ENCODE data around the gene MORN4.
"Not testable (repeated sequence)": the region's sequence is repeated elsewhere in the genome, so short reads cannot be mapped to it uniquely, and the experiment has no call there.

The MORN4 gene

GRCh38 chr10:97640868-97641811 is 7.8 kb upstream of the MORN4 start:
- DNase-seq (ENCODE audit: low read depth, low spot score): peak; percentile 65

GRCh38 chr10:97640174-97640867 is 7.0 kb upstream of the MORN4 start, which contains the start of gene PI4K2A:
PI4K2A (plus strand) TSS chr10:97640671; CDS start chr10:97640743, 72 bp downstream.
- DNase-seq (ENCODE audit: low read depth, low spot score): peak; percentile 100

DNA sequence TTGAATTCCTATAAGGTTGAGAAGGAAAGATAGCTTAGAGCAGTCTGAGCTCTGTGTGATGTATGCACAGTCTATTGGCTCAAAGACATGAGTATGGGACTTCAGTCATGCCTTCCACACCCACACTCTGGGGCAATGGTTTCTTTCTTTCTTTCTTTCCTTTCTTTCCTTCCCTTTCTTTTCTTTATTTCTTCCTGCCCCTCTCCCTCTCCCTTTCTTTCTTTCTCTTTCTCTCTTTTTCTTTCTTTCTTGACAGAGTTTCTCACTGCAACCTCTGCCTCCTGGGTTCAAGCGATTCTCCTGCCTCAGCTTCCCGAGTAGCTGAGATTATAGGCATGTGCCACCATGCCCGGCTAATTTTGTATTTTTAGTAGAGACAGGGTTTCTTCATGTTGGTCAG is 5.8 kb upstream of the MORN4 start:
- not testable (repeated sequence) for DNase-seq (ENCODE audit: low read depth, low spot score)

DNA sequence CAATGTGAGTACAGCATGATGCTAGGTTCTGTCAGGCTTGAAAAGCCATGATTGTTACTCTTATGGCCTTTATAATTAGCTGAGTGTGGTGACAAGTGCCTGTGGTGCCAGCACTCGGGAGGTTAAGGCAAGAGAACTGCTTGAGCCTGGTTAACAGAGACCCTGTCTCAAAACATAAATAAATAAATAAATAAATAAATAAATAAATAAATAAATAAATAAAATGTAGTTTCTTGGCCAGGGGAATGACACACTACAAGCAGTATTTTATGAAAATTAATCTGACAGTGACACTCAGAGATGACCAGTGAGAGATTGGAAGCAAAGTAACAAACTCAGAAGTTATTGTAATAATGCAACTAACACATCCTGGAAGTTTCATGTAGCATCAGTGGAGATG is 2.3 kb upstream of the MORN4 start:
- DNase-seq (ENCODE audit: low read depth, low spot score): no peak

- peak; percentile 30 for DNase-seq (ENCODE audit: low read depth, low spot score)
These were observed 621 bp upstream of the MORN4 start for GRCh38 chr10:97633921-97634320.

GRCh38 chr10:97631098-97631497 is 2.2 kb downstream of the MORN4 start:
- no peak for DNase-seq (ENCODE audit: low read depth, low spot score)

GRCh38 chr10:97629289-97629688 is 4.0 kb downstream of the MORN4 start:
- no peak for DNase-seq (ENCODE audit: low read depth, low spot score)

GRCh38 chr10:97628228-97628627 is 5.1 kb downstream of the MORN4 start:
- DNase-seq (ENCODE audit: low read depth, low spot score): no peak

DNA sequence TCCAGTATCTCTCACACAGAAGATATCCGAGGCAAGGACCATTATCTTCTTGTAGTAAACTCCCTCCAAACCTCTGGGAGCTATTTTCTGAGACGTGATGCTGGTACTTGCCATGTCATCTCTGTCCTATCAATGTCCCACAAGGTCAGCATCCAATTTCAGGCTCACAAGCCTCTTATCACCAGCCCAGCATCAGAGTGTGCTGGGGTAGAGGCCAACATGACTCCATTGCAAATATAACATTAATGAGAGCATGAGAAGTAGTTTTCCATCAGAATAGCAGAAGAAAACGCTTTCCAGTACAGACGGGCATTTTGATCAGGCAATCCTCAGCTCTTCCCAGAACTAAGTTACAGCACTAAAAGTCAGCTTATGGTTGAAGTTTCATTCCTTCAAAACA is 5.6 kb downstream of the MORN4 start:
- DNase-seq (ENCODE audit: low read depth, low spot score): no peak

GRCh38 chr10:97623277-97623676 is 10.0 kb downstream of the MORN4 start:
- DNase-seq (ENCODE audit: low read depth, low spot score): no peak

DNA sequence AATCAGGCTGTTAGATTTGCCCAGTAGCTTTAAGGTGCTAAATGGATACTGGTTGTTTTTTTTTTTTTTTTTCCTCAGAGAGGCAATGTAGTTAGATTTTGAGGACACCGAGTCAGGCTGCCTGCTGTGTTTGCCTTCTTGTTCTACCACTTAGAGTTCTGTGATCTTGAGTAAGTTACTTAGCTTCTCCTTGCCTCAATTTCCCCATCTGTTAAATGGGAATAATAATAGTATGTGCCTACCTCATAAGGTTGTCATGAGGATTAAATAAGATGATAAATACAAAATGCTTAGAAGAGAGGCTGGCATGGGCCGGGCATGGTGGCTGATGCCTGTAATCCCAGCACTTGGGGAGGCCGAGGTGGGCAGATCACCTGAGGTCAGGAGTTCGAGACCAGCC is 14.6 kb downstream of the MORN4 start:
- DNase-seq (ENCODE audit: low read depth, low spot score): no peak

- no peak for DNase-seq (ENCODE audit: low read depth, low spot score)
These were observed 15.0 kb downstream of the MORN4 start for GRCh38 chr10:97618285-97618684.

DNA sequence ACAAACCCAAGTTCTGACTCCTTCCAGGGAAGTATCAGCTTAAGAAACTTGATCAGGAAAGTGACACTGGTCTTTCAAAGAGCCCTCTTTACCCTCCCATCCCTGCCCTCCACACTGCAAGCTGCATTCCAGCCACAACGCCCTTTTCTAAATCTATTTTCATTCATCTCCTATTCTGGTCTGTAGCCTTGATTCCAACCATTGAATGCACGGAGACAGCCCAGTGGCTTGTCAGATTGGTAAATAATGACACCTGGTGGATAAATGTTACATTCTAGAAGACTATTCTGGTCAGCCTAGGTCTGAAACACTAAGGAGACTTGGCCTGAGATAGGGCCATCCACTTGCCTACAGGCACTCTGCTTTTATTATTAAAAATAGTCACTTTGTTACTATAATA is 20.9 kb downstream of the MORN4 start:
- peak; percentile 24 for DNase-seq (ENCODE audit: low read depth, low spot score)

DNA sequence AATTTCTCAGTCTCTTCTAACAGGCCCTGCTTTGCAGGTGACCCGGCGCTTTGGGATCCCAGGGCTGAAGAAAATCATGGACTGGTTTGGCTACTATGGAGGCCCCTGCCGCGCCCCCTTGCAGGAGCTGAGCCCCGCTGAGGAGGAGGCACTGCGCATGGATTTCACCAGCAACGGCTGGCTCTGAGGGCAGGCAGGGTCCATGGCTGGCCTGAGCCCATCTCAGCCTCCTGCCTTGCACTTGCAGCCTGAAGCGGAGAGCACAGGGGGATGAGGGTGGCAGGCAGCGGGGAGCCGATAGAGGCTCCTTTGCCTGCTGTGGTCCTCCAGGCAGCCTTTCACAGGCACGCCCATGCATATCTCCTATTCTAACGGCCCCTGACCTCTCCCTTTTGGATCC is 21.8 kb downstream of the MORN4 start:
- DNase-seq (ENCODE audit: low read depth, low spot score): peak; percentile 32

- no peak for DNase-seq (ENCODE audit: low read depth, low spot score)
These were observed 24.2 kb downstream of the MORN4 start for GRCh38 chr10:97608991-97609561.

DNA sequence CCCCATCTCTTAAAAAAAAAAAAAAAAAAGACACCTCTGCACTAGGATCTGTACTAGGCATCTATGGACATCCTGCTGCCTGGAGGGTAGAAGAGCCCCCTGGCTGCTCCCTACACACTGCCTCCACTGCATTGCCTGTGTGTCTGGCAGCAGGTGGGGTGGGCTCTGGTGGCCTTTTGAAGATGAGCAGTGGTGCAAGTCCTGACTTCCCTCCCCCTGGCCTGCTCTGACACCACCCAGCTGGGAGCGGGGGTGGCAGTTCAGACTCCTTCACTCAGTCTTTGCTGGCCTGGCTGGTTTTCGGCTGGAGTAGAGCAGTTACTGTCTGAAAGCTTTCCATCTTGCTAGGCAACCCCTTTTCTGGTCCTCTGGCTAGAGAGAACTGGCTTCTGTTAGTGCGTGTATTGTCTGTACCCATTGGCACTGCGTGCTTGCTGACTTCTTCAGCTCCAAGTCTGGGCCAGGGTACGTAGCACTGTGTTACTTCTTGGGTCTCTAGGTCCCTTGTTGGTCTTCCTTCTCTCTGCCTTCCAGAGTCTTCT is 26.1 kb downstream of the MORN4 start:
- peak; percentile 16 for DNase-seq (ENCODE audit: low read depth, low spot score)

DNA sequence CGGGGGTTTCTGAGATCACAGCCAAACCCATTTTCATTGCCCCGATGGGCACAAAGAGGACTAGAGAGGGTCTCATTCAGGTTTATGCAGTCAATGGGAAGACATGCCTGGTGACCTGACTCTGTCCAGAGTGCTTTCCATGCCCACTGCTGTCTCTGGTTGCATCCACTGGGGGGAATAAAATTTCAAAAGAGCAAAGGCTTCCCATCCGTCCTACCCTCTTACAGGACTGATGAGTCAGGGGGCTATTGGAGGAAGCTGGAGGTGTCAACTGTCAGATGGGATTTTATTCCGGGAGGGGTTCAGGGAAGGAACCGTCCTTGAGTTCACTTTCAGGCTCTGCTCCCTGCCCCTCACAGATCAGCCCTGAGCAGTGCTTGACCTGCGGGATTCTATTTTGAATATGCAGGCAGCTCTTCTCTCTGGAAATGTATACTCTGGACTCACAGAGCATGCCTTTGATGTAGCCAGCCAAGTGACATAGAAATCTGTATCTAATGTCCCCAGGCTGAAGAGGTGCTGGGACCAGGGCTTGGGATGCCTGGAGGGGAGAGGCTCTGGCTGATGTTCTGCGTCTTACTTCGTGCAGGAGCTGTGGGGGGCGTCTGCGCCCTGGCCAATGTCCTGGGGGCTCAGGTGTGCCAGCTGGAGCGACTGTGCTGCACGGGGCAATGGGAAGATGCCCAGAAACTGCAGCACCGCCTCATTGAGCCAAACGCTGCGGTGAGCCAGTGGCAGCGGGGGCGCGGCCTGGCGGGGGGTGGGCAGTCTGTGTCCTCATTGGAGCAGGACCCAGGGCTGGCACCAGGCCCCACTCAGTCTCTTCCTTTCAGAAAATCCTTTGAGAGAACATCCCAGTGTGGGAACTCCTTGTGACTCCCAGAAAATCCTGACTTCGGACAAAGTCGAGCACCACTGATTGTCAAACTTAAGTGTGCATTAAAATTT is 31.8 kb downstream of the MORN4 start:
- DNase-seq (ENCODE audit: low read depth, low spot score): no peak

- DNase-seq (ENCODE audit: low read depth, low spot score): no peak
These were observed 32.7 kb downstream of the MORN4 start for GRCh38 chr10:97600616-97601015.

DNA sequence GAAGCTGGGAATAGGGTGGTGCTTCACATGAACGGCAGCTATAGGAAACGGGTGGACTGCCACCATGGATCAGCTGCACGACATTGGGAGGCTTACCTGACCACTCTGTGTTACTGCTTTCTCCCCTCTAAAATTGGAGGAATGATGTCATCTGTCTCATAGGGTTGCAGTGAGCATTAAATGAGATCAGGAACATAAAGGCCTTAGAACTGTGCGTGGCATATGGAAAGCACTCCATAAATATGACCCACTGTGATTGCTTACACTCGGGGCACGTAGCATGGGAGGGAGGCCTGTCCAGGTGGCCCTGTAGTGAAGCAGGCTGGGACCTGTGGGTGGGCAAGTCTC is 34.1 kb downstream of the MORN4 start:
- no peak for DNase-seq (ENCODE audit: low read depth, low spot score)

GRCh38 chr10:97598407-97599271 is 34.7 kb downstream of the MORN4 start:
- DNase-seq (ENCODE audit: low read depth, low spot score): no peak

Measured in ELF-1 (cell line).